ENCODE measurements around the gene CCDC71. TPM values are rescaled to one million over a fixed set of nuclear protein-coding genes. Genes with fewer than 3 reads are reported as not detected.

CCDC71 gene
- total and polyA plus RNA-seq, 2 of the 13 experiments (the other 11 are each of a cell fraction or from before 2014, with no cell fraction given), result 9.7 to 14.3 TPM

DNA sequence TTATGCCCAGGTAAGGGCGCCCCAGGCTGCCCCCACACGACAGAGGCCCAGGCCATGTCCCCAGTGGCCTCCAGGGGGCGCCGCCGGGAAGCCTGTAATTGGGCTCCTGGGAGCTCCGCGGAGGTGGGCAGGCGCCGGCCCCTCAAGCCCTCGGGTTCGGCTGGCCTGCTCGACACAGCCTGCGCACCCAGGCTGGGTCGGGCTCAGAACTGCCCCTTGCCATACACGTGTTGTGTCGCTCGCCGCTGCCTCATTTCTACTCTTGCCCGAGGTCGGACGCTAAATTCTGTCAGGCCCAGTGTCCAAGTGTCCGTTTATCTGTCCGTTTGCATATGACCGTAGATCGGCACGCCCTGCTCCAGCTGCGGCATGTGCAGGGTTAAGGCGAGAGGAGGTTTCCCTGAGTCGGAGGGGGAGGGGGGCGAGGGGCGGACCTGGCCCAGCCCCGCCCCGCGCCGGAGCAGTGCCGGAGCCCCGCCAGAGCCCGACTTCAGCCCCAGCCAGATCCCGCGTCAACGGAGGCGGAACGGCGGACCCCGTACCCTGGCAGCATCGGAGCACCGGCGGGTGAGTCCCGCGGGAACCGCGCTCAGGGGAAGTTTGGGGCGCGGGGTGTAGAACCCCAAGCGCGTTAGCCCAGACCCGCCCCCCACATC lies 5.1 kb upstream of the CCDC71 start, which contains the start of gene KLHDC8B (continued):
- TF ChIP-seq, protein P1, sequence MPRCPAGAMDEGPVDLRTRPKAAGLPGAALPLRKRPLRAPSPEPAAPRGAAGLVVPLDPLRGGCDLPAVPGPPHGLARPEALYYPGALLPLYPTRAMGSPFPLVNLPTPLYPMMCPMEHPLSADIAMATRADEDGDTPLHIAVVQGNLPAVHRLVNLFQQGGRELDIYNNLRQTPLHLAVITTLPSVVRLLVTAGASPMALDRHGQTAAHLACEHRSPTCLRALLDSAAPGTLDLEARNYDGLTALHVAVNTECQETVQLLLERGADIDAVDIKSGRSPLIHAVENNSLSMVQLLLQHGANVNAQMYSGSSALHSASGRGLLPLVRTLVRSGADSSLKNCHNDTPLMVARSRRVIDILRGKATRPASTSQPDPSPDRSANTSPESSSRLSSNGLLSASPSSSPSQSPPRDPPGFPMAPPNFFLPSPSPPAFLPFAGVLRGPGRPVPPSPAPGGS (CRISPR knock-in tag; IDR thresholded peaks at IDR 0.05), result peak; percentile 46; the same call in 1 of the 2 replicates
- TF ChIP-seq ZNF136 (CRISPR knock-in tag; IDR thresholded peaks at IDR 0.05; ENCODE audit: low read depth), result no peak
- TF ChIP-seq ZBTB49 (CRISPR knock-in tag; IDR thresholded peaks at IDR 0.05; ENCODE audit: borderline replicate concordance), result no peak
- TF ChIP-seq SMAD1 (CRISPR knock-in tag; IDR thresholded peaks at IDR 0.05; ENCODE audit: borderline replicate concordance, low read depth), result no peak
- TF ChIP-seq, protein P2, sequence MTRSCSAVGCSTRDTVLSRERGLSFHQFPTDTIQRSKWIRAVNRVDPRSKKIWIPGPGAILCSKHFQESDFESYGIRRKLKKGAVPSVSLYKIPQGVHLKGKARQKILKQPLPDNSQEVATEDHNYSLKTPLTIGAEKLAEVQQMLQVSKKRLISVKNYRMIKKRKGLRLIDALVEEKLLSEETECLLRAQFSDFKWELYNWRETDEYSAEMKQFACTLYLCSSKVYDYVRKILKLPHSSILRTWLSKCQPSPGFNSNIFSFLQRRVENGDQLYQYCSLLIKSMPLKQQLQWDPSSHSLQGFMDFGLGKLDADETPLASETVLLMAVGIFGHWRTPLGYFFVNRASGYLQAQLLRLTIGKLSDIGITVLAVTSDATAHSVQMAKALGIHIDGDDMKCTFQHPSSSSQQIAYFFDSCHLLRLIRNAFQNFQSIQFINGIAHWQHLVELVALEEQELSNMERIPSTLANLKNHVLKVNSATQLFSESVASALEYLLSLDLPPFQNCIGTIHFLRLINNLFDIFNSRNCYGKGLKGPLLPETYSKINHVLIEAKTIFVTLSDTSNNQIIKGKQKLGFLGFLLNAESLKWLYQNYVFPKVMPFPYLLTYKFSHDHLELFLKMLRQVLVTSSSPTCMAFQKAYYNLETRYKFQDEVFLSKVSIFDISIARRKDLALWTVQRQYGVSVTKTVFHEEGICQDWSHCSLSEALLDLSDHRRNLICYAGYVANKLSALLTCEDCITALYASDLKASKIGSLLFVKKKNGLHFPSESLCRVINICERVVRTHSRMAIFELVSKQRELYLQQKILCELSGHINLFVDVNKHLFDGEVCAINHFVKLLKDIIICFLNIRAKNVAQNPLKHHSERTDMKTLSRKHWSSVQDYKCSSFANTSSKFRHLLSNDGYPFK (CRISPR knock-in tag; IDR thresholded peaks at IDR 0.05; ENCODE audit: borderline replicate concordance), result peak; percentile 75; the same call in 1 of the 2 replicates
- peak; percentile 59; the same call in 1 of the 2 replicates for TF ChIP-seq SP4 (CRISPR knock-in tag; IDR thresholded peaks at IDR 0.05)
- no peak for TF ChIP-seq FOXP1 (IDR thresholded peaks at IDR 0.05)
- peak; percentile 23; the same call in 1 of the 2 replicates for TF ChIP-seq FOXP1 (CRISPR knock-in tag; IDR thresholded peaks at IDR 0.05)
- TF ChIP-seq KDM5A (IDR thresholded peaks at IDR 0.05; ENCODE audit: borderline replicate concordance, low read length), result peak; percentile 52; the same call in 1 of the 2 replicates
- TF ChIP-seq LCORL (IDR thresholded peaks at IDR 0.05), result no peak
- peak; percentile 91 for TF ChIP-seq LCORL (CRISPR knock-in tag; IDR thresholded peaks at IDR 0.05)
- peak; percentile 77 for TF ChIP-seq NRL (CRISPR knock-in tag; IDR thresholded peaks at IDR 0.05; ENCODE audit: borderline replicate concordance)
- peak; percentile 19; the same call in 1 of the 2 replicates for TF ChIP-seq FOSL2 (CRISPR knock-in tag; IDR thresholded peaks at IDR 0.05)
- peak; percentile 9; the same call in 1 of the 2 replicates for TF ChIP-seq DRAP1 (CRISPR knock-in tag; IDR thresholded peaks at IDR 0.05)
- TF ChIP-seq TCF12 (IDR thresholded peaks at IDR 0.05), result no peak
- 0 out of 2 replicates have a peak, but pooled peaks have one; percentile 34 for TF ChIP-seq TCF12 (CRISPR knock-in tag; IDR thresholded peaks at IDR 0.05)
- TF ChIP-seq ZNF160 (CRISPR knock-in tag; IDR thresholded peaks at IDR 0.05), result peak; percentile 55; the same call in 1 of the 2 replicates
- TF ChIP-seq ZNF891 (CRISPR knock-in tag; IDR thresholded peaks at IDR 0.05), result peak; percentile 88
- 0 out of 2 replicates have a peak, but pooled peaks have one; percentile 41 for TF ChIP-seq ZNF264 (CRISPR knock-in tag; IDR thresholded peaks at IDR 0.05)
- peak; percentile 52 for TF ChIP-seq YY1 (IDR thresholded peaks at IDR 0.05; ENCODE audit: insufficient read depth, insufficient replicate concordance, low read depth, low read length)
- peak; percentile 51 for TF ChIP-seq ARHGAP35 (CRISPR knock-in tag; IDR thresholded peaks at IDR 0.05; ENCODE audit: borderline replicate concordance)
- no peak for TF ChIP-seq ZNF558 (CRISPR knock-in tag; IDR thresholded peaks at IDR 0.05; ENCODE audit: borderline replicate concordance)
- TF ChIP-seq ZNF224 (CRISPR knock-in tag; IDR thresholded peaks at IDR 0.05), result peak; percentile 93
- TF ChIP-seq GABPB1 (CRISPR knock-in tag; IDR thresholded peaks at IDR 0.05), result peak; percentile 77; the same call in 1 of the 2 replicates

Data from HepG2 (cell line).